ENCODE results near the gene ZNF771.

Gene ZNF771

DNA sequence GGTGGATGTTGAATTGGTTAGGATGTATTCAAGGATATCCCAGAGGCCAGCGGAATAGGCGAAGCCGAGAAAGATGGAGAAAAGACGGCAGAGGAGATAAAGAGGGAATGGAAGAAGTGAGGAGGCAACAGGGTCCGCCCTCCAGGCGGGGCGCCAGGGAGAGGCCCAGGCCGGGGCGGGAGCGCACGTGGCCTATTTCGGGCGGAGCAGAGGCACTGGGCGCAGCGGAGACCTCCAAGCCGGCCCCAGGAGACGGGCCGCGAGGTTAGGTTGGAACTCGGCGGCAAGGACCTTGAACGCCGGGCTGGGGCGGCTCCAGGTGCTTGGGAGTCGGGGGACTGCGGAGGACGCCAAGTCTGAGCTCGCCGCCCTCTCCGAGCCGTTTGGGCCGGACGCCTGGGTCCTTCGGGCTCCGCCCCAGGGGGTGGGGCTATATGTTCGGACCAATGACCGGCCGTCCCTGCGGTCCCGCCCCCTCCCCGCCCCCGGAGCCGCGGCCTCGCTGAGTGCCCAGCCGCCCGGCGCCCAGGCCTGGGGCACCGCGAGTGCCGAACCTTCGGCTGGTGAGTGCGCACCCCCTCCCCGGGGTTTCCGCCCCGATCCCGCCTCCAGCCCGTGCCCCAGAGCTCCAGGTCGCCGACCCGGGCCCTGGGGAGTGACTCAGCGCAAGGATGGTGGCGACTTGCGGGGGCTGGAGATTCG, at the start of gene ZNF771:
TSS of gene ZNF771 (plus strand) at position 505 of the 702 bp plus-strand sequence. CDS start 448 bp downstream, outside the sequence.
- DNase-seq: peak; percentile 96 to 97

DNA sequence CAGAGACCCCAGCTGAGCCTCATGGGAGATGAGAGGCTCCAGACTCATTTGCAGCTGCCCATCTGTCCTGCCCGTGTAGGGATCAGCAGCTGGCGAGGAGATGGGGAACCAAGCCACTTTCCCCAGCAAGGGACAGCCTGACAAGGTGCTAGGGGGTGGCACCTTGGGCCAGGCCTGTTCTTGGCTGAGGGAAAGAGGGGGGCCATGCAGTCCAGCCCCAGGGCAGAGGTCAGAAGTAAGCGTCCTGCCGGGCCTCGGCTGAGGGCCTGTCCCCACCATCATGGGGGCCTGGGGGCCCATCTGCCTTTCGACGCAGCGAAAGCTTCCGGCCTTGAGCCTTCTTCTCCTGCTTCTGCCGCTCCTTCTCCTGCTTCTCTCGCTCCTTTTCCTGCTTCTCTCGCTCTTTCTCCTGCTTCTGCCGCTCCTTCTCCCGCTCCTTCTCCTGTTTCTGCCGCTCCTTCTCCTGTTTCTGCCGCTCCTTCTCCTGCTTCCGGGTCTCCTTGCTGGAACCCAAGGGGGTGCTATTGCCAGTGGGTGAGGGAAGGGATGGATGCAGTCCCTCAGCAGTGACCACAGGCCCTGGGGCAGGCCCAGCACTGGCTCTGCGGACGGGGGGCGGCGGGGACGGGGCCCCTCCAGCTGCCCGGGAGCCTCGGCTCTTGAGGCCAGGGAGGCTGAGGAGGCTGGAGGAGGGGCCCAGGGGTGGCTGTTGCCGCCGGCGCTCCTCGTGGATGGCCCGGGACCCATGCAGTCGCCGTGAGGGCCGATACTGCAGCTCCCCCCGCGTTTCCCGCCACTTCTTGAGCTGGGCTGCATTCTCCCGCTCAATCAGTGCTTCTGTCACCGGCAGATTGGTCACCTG, 49.5 kb upstream of the ZNF771 start:
- DNase-seq: no peak

DNA sequence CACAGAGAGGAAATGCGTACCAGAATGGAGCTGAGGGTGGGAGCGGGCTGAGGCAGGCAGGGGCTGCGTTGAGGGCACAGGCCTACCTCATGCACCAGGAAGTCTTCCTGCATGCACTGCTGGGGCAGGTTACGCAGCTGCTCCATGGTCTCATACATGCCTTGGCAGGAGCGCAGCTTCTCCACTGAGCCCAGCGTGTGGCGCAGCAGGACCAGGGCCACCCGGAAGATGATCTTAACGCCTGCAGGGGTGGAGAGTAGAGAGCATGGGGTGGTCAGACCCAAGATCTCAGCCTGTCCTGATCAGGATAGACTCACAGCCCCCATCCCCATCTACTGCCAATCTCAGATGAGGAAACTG, 48.8 kb upstream of the ZNF771 start:
- no peak for DNase-seq

DNA sequence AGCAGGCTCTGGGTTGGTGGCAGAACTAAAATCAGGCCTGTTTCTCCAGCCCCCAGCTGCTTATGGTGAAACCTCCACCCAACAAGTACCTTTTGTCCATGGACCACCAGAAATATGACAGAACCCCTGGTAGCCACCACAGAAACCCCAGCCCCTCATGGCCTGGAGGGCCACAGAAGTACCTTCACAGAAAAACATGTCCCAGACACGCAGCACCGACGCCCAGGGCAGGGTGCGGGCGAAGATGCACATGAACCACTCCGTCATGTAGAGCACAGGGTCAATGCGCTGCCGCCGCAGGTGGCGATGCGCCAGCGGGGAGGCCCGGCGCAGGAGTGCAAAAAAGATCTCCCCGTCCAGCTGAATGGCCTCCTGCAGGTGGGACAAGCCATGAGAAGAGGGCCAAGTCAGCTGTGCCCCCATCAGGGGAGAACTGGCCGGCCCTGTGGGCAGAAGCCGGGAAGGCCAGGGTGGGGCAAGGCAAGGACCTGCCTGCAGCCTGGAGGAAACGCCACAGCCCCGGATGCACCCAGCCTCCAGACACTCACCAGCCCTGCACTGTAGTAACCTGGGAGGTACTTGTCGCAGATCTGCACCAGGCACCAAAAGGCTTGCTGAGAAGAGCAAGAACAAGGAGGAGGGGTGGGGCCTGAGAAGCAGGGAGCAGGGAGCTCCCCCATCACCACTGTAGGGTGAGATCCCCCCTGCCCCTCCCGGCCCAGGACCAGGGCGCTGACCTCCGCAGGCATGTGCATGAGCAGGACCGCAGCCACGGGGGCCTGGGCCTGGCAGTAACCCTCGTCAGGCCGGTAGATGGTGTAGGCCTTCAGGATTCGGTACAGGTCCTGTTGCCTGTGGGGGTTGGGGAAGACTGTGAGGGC, 48.2 kb upstream of the ZNF771 start:
- no peak for DNase-seq

DNA sequence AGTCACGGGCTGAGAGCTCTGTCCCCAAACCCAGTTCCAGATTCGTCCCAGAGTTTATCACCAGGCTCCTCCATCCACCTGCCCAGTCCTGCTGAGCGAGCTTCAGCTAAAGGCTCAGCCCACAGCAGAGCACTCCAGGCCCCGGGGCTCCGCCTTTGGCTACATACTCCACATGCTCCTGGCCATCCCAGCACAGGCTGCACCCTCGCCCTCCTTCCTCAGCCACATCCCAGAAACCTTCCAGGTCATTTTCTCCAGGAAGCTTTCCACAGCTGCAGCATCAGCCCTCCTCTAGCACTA, 47.6 kb upstream of the ZNF771 start:
- DNase-seq: no peak

DNA sequence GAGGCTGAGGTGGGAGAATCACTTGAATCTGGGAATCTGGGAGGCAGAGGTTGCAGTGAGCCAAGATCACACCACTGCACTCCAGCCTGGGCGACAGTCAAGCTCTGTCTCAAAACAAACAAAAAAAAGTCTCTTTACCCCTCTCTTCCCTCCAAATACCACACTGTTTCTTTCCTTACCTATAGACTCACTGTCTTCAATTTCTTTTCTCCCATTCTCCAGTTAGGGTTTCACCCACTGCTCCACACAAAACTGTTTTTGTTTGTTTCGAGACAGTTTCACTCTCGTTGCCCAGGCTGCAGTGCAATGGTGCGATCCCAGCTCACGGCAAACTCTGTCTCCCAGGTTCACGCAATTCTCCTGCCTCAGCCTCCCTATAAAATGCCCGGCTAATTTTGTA, 46.2 kb upstream of the ZNF771 start:
- no peak for DNase-seq

DNA sequence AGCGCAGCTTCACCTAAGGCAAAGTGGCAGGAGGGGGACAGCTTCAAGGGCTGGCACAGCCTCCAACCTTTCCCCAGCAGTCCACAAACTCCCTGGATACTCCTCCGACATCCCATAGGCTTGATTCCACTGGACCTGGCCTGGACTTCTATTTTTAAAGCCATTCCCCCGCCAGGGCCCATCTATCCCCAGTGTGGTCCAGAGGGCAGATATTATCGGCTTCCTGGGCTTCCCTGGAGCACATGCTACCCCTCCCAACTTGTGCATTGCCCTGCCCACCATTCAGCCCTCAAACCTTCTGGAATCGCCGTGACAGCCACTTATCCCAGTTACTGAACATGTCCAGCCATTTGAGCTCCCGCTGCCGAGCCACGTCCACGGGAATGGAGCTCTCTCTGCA, 42.2 kb upstream of the ZNF771 start:
- DNase-seq: no peak

DNA sequence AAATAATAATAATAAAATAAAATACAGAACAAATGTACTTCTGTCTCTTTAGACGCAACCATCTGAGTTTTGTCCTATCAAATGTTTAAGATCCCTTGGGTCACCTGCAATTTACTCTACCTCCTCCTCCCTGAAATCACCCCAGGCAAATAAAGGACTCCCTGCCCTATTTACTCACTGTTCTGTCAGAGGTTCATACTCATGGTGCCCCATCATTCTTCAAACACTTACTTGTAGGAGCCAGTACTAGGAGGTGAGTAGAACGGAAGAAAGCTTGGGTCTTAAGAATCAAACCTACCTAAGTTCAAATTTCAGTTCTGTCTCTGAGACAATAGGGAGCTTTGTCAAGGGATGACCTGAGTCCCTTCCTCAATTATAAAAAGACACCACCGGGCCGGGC, 40.9 kb upstream of the ZNF771 start:
- no peak for DNase-seq

DNA sequence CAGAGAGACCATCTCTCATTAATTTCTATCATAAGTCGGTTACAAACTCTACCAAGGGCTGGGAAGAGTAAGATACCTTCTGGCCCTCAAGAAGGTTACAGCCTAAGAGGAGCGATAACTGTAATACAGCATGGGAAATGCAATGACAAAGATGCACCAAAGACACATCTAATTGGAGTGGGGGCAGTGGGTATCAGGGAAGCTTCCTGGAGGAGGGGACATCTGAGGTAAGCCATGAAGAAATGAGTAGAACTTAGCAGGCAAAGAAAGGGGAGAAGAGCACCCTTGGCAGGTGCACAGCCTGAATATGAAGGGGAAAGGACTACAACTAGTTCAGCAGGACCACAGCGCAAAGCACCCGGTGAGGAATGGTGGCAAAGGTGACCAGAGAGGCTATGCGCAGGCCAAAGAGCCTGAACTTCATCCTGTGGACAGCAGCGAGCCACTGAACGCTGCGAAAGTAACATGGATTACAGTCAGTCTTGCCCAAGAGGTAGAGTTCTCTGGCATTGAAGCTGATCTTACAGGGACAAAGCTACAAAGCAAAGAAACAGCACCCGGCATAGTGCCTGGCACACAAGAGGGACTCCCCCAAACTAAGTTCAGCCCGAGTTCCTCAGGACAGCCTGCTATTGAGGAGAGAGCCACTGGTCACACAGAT, 39.9 kb upstream of the ZNF771 start:
- DNase-seq: no peak

DNA sequence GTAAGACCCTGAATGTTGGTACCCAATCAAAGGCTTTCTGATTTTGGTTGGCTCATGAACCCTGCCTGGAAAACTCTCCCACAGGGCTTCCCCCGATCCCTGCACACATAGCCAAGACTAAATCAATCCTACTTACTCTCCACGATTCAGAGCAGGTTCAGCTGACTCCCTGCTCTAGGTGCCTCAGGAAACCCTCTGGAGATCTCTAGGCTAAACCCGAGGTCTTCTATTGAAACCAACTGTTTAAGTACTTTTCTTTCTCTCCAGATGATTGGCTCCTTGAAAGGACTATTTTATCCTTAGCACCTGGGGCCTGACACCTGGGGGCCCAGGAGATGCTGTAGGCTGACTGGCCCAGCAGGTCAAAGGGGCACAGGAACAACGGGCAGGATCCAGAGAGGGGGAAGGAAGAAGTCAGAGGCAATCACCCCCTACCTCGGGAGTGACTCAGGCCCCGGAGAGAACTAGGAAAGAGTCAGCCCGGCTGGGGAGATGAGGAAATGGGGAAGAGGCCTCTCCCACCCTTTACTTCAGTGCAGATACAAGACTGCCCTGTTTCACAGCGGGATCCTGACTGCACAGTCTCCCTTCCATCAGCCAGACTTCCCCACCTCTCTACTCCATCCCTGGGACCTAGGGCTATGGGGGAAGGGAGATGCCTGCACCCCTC, 39.1 kb upstream of the ZNF771 start:
- no peak for DNase-seq

DNA sequence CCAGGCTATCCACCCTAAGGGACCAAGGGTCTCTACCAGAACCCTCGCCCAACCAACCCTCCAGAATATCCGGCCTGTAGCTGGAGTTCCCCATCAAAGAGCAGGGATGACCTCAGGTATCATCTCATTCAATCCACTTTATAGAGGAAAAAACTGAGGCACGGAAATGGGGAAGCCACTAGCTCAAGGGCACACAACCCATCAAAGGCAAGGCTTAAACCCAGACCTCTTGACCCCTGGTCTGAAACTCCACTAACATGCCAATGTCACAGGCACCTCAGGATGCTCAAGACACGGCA, 38.7 kb upstream of the ZNF771 start:
- no peak for DNase-seq

DNA sequence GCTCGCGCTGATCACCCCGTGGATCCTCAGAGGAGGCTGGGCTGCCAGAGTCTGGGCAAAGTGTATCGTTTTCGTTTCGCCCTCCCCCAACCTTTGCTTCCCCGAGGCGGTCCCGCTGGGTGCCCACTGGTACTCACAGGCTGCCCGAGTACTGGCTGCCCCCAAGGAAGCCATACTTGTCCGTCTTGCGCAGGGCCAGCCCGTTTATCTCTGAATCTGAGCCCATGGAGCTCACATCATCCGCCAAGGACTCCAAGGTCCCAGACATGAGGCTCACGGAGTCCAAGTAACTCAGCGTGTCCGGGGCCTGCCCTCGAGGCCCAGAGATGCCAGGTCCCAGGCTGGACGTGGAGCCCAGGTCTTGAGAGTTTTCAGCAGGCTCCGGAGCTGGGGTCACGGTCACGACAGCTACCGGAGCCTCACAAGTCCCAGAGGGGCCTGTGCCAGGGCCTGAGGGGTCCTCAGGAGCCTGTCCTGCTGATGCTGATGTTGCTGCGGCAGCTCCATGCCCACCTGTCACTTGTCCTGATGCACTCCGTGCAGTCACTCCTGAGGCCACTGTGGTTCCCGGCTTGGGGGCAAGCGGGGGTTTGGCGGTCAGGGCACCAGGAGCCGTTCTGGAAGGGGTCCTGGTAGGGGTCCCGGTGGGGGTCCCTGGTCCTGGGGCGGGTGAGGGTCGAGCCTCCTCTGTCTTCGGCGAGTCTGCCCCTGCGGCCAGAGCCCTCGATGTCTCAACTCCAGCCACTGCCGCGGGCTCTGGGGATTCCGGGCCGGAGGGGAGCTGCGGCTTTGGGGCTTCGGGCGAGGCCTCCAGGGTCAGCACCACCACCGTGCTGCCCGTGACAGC, 38.1 kb upstream of the ZNF771 start:
- peak in 1 of 2 experiments; percentile 46 for DNase-seq

DNA sequence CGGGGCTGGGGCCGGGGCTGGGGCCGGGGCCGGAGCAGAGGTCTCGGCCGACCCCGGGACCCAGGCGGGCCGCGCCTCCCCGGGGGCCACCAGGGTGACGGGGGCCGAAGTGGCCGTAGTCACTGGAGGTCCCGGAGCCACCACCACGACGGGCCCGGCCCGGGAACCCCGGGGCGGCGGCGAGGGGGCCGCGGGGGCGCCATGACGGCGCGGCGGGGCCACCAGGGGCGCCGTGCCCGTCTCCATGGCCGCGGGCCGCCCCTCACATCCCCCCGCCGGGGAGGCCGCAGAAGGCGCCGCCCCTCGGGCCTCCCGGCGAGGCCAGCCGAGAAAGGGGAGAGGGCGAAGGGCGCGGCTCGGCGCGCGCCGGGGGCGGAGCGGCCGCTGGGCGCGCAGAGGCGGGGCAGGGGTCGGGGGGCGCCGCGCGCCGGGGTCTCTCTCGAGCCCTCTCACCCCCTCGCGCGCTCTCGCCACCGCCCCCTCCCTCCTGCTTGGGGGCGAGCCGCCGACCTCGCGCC, 37.4 kb upstream of the ZNF771 start:
- DNase-seq: no peak

DNA sequence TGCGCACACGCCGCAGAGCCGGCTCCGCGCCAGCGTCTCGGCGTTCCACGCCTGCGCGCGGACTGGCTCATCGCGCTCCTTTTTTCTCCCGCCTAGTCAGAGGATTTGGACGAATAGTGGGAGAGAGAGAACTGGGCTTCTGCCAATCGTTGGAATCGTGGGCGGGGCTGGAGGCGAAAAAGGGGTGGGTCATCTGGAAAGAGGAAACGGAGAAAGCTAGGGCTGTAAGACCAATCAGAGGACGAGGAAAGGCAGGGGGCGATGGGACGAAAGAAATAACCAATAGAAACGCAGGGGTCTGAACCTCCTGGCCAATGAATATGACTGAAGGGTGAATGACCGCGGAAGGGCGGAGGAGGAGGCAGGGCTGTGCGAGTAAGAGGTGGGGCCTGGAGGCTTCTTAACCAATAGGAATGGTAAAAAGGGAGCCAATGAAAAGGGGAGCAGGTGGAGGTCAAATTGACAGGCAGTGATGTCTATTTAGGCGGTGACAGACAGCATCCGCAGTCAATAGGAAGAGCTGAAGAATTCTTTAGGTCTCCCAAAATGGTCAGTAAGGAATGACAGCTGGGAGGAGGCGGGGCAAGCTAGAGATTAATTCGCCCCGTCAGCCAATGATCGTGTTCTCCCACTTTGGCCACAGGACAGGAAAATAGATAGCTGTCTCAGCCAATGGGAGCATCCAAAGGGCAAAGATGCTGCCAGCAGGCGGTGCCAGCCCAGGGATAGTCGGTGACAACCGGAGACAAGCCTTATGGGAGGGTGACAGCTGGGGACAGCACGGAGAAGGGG, 36.8 kb upstream of the ZNF771 start, which contains the start of gene TBC1D10B:
TSS of gene TBC1D10B (minus strand) at position 39 of the 792 bp plus-strand sequence. CDS start 311 bp downstream, outside the sequence.
- DNase-seq: peak; percentile 99

DNA sequence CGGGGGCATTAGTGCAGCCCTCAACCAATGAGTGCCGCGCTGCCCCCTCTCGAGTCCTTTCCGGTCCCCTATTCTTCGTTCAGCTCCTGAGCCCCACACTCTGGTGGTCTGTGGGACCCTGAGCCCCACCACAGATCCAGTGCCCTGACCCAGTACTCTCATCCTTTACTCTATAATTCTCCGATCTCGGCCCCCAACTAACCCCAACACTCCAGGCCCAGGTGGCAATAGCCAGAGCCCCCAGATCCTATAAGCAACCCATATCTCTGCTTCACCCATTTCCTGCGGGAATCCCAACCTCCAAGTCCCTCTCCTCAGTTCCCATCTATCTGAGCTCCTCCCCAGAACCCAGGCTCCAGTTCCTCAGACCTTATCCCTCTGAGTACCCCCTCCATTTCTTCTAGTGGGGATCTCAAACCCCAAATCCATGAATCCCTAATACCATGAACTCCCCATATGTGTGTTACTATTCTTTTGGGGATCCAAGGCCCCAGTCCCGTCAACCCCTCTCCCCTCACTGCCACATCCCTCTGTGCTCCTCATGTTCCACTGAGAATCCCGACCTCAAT, 36.1 kb upstream of the ZNF771 start:
- DNase-seq: no peak

DNA sequence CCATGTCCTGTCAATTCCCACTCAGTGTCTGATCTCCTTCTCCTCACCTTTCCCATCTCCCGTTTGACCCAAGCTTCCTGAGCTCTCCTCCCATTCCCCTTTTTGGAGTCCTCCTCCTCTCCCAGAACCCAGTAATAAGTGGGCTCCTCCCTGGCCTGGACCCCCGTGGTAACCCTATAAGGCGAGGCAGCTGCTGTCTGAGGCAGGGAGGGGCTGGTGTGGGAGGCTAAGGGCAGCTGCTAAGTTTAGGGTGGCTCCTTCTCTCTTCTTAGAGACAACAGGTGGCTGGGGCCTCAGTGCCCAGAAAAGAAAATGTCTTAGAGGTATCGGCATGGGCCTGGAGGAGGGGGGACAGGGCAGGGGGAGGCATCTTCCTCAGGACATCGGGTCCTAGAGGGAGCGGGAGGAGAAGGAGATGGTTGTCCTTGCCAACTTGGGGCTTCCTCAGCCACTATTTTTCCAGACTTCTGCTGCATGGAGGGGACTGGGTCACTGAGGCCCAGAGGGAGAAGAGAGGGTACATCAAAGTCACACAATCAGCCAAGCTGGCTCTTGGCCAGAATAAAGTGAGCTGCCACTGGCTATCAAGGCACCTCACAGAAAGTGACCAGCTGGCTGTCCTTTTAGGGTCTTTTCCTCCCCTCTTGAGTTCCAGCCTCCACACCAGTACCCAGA, 35.2 kb upstream of the ZNF771 start:
- DNase-seq: no peak

DNA sequence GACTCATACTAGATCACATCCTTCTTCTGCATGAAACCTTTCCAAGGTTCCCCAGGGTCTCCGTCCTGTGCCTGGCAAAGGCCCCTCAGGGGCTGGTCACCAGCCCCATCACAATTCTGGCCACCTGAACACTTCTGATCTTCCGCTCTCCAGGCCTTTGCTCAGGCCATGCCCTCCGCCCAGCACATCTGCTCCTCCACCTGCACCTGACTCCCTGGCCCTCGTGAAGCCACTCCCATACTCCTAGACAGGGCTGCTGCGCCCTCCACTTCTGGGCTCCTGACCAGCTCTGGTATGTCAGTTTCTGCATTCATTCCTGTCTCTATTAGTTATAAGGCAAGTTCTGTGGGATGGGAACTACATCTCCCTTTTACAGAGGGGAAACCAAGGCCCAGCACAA, 34.7 kb upstream of the ZNF771 start:
- no peak for DNase-seq

DNA sequence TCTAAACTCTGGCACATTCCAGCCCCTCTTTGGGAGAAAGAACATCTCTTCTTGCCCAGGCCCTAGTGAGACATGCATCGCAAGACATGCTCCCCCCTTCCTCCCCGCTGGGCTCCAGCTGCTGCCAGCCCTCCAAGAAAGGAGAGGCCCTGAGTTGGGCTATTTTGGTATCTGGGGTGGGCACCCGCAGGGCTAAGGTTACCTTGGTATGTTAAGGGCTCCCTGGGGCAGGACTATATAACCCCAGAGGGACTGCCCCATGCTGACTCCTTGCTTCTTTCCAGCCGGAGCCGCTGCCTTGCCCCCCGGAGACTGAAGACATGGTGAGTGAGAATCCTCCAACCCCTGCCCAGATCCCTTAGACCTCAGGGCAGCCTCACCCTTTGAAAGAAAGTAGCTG, 32.9 kb upstream of the ZNF771 start, which contains the start of gene MYL11:
TSS of gene MYL11 (plus strand) at position 265 of the 400 bp plus-strand sequence. CDS start at position 321, 56 bp downstream.
- peak in 1 of 2 experiments; percentile 14 for DNase-seq

DNA sequence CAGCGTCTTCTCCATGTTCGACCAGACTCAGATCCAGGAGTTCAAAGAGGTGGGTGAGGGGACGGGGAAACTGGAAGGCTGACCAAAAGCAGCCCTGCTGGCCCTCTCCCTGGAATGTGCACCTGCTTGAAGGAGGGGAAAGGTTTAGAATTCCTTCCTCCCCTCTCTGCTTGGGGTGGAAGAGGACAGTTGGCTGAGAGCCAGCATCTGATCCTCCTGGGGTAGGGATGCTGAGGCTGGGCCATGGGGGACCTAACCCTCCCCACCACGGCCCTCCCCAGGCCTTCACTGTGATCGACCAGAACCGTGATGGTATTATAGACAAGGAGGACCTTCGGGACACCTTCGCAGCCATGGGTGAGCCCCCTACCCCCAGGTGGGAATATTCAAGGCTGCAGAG, 31.5 kb upstream of the ZNF771 start:
- DNase-seq: no peak

Data from activated T-cell treated with anti-CD3 and anti-CD28 coated beads, Interleukin-2, amount 50 U/mL, for 48 hours (primary cell).